ENCODE results near the gene TSPAN15.

The TSPAN15 gene

GRCh38 chr10:69489506-69490090 lies 38.3 kb downstream of the TSPAN15 start:
- no peak for DNase-seq

- DNase-seq = no peak
Measured at GRCh38 chr10:69490876-69491275, 39.6 kb downstream of the TSPAN15 start.

GRCh38 chr10:69491611-69492010 lies 40.3 kb downstream of the TSPAN15 start:
- no peak for DNase-seq

- DNase-seq = no peak
Measured at GRCh38 chr10:69492091-69492745, 41.0 kb downstream of the TSPAN15 start.

GRCh38 chr10:69492746-69493462 lies 41.6 kb downstream of the TSPAN15 start:
- DNase-seq = no peak

GRCh38 chr10:69494626-69495558 lies 43.6 kb downstream of the TSPAN15 start:
- DNase-seq = no peak

- DNase-seq = no peak
Measured at GRCh38 chr10:69495666-69496065, 44.4 kb downstream of the TSPAN15 start.

GRCh38 chr10:69496352-69497230 lies 45.3 kb downstream of the TSPAN15 start:
- DNase-seq = no peak

- no peak for DNase-seq
Measured at GRCh38 chr10:69497231-69497561, 45.9 kb downstream of the TSPAN15 start.

- no peak for DNase-seq
Measured at GRCh38 chr10:69497611-69498390, 46.5 kb downstream of the TSPAN15 start.

- DNase-seq = no peak
Measured at GRCh38 chr10:69498711-69499471, 47.6 kb downstream of the TSPAN15 start.

GRCh38 chr10:69499726-69500689 lies 48.7 kb downstream of the TSPAN15 start:
- no peak for DNase-seq

- DNase-seq = no peak
Measured at GRCh38 chr10:69500864-69501468, 49.7 kb downstream of the TSPAN15 start.

GRCh38 chr10:69501657-69502056 lies 50.4 kb downstream of the TSPAN15 start:
- DNase-seq = no peak

- no peak for DNase-seq
Measured at GRCh38 chr10:69502589-69502988, 51.3 kb downstream of the TSPAN15 start.

GRCh38 chr10:69503001-69503895 lies 52.0 kb downstream of the TSPAN15 start:
- DNase-seq = no peak

- no peak for DNase-seq
Measured at GRCh38 chr10:69503896-69504265, 52.6 kb downstream of the TSPAN15 start.
